Panc1 (cell line): ENCODE measurements around the gene DNAJB5.
"Not testable (repeated sequence)": the region's sequence is repeated elsewhere in the genome, so short reads cannot be mapped to it uniquely, and the experiment has no call there.

Experiments
- POLR2AphosphoS5 ChIP-seq: IDR thresholded peaks from 2 replicates; pipeline ENCODE4 v1.6.1; 2012; ENCODE audit warnings: mild to moderate bottlenecking, low read depth, low read length, moderate library complexity
- TF ChIP-seq, protein P1 (sequence below): fragments of 450-650 bp; IDR thresholded peaks from 2 replicates; pipeline ENCODE4 v1.5.1; 2017; ENCODE audit warnings: mild to moderate bottlenecking

DNA sequence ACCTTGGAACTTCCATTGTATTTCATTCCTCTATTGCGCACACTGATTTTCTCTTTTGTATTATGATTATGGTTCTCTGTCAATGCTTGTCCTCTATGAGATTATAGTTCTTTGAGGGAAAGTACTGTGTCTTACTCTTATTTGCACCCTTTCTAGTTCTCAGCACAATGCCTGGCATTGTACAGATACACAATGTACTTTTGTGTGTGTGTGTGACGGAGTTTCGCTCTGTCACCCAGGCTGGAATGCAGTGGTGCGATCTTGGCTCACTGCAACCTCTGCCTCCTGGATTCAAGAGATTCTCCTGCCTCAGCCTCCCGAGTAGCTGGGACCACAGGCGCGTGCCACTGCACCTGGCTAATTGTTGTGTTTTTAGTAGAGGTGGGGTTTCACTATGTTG, 33.5 kb upstream of the DNAJB5 start:
- TF ChIP-seq POLR2AphosphoS5, result not testable (repeated sequence)
- TF ChIP-seq, protein P1, sequence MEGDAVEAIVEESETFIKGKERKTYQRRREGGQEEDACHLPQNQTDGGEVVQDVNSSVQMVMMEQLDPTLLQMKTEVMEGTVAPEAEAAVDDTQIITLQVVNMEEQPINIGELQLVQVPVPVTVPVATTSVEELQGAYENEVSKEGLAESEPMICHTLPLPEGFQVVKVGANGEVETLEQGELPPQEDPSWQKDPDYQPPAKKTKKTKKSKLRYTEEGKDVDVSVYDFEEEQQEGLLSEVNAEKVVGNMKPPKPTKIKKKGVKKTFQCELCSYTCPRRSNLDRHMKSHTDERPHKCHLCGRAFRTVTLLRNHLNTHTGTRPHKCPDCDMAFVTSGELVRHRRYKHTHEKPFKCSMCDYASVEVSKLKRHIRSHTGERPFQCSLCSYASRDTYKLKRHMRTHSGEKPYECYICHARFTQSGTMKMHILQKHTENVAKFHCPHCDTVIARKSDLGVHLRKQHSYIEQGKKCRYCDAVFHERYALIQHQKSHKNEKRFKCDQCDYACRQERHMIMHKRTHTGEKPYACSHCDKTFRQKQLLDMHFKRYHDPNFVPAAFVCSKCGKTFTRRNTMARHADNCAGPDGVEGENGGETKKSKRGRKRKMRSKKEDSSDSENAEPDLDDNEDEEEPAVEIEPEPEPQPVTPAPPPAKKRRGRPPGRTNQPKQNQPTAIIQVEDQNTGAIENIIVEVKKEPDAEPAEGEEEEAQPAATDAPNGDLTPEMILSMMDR, result not testable (repeated sequence)
